HG03139 (cell line): ENCODE measurements around the gene SIX5.

Experiments
- ATAC-seq: cut with Tn5 transposase; IDR thresholded peaks from one replicate; pipeline ENCODE4 v1.9.1; 2021; ENCODE audit not compliant: unreplicated experiment

SIX5 gene

DNA sequence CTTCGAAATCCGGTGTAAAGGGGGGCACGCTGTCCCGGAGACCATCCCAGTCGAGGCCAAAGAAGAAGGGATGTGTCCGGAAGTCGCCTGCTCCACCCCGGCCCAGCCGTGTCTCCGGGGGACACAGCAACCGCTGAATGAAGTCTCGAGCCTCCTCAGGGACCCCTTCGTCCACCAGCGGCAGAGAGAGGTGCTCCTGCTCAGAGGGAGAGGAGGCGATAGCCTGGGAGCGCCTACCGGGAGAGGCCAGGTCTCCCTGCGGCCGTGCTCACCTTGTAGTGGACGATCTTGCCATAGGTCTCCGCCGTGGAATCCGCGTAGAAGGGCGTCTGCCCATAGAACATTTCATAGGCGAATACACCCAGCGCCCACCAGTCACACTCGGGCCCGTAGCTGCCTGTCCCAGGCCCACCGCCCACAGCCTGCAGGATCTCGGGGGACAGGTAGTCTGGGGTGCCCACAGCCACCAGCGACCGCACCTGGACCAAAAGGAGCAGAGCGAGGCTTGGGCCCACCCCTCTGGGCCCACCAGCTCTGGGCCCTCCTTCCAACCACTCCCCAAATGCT lies 8.4 kb upstream of the SIX5 start:
- ATAC-seq, result no peak

DNA sequence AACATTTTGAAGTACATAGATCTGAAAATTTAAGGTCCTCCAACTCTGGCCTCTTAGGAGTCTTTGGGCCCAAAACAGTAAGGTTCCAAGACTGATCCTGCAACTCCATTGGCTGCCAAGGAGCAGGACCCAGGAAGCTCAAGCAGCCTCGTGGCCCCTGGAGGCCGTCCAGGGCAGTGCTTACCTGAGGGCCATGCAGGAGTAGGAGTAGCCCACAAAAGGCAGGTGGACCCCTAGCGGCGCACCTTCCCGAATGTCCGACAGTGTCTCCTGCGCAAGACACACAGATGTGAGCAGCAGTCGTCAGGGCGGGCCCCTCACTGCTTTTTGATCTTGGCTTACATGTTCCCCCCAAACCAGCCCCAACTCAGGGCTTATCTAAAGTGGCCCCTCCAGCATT lies 5.7 kb upstream of the SIX5 start:
- no peak for ATAC-seq

DNA sequence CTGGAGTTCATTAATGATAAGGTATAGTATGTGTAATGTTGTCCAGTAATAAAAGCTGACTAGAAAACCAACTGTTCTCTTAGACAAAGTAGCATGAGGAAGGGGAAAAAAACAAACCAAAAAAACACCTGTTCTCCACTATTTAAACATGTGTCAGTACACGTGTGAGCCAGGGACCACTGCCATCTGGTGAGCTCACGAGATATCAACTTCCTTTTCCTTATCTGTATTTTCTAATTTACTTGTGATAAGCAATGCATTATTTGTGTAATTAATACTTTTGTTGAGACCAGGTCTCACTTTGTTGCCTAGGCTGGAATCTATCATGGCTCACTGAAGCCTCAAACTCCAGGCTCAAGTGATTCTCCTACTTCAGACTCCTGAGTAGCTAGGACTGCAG lies 4.3 kb upstream of the SIX5 start:
- no peak for ATAC-seq

DNA sequence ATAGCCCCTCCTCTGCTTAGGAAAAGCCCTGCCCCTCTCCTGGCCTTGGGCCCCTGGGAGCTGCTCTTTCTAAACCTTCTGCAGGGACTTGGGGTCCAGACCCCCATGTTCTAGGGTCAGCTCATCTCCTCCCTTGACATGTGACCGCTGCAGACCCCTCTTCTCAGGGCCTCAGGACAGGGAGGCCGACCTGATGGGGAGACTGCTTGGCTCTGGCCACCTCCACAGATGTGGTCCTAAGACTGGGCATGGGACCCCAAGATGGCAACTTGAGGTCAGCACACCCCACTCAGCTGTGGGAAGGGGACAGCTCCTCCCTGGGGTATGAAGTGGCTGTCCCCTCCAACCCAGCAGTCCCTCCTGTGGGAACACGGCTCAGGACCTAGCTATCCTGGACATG lies 3.9 kb upstream of the SIX5 start:
- ATAC-seq, result no peak

DNA sequence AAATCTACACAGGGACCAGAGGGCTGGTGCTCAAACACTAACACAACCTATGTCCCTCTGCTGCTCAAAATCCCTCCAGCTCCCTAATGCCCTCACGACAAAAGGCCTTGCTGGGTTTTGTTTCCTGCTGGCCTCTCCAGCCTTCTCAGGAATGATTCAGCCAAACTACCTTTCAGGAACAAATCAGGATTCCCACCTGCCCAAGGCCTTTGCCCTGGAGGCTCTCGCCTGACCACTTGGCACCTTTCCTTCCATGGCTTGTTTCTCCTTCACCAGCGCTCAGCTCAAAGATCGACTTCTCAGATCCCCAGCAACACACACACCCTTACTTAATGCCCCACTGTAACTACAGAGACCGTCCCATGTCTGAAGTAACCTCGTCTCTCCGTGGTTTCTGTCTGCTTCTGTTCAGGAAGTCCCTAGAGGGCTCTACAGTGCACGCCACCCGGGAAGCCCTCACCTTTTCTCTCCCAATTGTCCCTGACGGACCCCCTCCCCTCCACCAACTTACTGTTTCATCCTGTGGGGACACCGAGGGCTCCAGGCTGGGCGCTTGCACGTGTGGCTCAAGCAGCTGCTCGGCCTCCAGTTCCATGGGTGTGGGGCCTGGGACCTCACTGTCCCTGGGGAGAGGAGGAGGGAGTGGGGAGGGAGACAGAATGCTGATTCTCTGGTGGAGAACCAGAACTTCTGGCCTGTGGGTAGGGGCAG lies 3.2 kb upstream of the SIX5 start:
- no peak for ATAC-seq

DNA sequence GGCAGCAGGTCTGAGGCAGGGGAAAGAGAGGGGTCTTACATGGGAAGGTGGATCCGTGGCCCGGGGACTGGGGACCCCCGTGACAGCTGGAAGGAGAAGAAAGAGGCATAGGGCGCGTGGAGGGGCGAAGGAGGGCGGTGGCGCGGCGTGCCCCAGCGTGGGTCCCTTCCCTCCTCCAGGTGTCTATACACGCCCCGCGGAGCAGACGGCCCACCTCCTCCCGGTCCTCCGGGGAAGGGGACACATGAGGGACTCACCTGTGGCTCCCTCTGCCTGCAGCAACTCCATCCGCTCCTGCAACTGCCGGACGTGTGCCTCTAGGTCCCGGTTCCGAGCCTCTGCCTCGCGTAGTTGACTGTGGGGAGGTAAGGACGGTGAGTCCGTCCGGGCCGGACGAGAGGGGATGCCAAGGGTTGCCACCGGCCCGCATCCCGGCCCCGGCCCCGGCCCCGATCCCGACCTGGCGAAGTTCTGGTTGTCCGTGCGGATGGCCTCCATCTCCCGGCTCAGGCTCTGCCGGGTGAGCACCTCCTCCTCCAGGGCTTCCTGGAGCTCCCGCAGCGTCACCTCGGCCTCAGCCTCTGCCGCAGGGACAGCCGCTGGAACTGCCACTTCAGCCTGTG lies 2.4 kb upstream of the SIX5 start:
- ATAC-seq, result no peak

DNA sequence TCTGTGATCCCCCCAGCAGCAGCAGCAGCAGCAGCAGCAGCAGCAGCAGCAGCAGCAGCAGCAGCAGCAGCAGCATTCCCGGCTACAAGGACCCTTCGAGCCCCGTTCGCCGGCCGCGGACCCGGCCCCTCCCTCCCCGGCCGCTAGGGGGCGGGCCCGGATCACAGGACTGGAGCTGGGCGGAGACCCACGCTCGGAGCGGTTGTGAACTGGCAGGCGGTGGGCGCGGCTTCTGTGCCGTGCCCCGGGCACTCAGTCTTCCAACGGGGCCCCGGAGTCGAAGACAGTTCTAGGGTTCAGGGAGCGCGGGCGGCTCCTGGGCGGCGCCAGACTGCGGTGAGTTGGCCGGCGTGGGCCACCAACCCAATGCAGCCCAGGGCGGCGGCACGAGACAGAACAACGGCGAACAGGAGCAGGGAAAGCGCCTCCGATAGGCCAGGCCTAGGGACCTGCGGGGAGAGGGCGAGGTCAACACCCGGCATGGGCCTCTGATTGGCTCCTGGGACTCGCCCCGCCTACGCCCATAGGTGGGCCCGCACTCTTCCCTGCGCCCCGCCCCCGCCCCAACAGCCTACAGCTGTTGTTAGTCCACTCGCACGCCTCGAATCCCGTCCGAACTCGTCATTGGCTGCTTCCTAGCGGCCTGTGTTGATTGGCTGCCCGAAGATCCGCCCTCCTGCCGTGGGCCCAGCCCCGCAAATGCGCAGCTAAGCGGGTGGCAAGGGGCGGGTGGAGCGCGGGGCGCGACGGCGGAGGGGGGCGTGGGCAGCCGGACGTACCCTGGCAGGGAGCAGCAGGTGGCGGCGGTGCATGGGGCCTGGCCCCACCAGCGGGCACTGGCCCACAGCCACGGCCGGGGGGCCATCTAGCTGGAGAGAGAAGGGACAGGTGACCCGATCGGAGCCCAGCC lies 1.4 kb upstream of the SIX5 start:
- peak; percentile 41 for ATAC-seq

DNA sequence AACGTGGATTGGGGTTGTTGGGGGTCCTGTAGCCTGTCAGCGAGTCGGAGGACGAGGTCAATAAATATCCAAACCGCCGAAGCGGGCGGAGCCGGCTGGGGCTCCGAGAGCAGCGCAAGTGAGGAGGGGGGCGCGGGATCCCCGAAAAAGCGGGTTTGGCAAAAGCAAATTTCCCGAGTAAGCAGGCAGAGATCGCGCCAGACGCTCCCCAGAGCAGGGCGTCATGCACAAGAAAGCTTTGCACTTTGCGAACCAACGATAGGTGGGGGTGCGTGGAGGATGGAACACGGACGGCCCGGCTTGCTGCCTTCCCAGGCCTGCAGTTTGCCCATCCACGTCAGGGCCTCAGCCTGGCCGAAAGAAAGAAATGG lies 754 bp upstream of the SIX5 start:
- ATAC-seq, result no peak

DNA sequence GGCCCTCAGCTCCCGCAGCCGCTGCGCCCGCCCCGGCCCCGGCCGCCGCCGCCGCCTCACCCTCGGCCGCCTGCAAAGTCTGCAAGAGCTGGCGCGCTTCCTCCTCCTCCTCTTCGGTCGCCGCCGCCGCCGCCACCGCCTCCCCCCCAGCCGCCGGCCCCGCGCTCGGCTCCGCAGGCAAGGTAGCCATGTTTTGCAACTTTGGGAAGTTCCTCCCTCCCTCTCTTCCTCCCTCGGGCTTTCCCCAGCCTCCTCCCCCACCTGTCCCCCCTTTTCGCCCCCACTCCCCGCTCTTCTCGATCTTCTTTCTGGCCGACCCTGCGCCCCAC lies 433 bp downstream of the SIX5 start:
- no peak for ATAC-seq

DNA sequence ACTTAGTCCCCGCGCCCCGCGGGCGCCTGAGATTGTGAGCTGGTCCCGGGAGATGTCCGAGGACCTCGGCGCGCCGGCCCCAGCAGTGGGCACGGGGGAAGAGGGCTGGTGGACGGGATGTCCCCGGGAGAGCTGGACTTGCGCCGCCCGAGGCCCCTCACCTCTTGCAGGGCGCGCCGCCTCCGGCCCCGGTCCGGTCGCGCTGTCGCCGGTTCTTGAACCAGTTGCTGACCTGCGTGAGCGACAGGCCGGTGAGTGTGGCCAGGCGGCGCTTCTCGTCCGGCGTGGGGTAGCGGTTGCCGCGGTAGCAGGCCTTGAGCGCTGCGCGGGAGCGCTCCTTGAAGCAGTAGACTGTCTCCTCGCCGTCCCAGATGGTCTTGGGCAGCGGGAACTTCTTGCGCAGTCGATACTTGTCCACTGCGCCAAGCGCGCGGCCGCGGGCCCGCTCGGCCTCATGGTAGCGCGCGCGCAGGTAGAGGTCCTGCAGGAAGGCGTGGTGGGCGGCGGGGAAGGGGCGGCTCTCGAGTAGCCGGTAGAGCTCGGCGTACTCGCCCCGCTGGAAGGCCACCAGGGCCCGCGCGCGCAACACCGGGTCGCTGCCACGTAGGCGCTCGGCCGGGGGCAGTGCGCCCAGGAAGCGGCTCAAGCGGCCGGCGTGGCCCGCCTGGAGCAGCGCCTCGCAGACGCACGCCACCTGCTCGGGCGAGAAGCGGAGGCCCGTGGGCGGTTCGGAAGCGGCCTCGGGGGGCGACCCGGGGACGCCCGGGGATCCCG lies 984 bp downstream of the SIX5 start:
- no peak for ATAC-seq

DNA sequence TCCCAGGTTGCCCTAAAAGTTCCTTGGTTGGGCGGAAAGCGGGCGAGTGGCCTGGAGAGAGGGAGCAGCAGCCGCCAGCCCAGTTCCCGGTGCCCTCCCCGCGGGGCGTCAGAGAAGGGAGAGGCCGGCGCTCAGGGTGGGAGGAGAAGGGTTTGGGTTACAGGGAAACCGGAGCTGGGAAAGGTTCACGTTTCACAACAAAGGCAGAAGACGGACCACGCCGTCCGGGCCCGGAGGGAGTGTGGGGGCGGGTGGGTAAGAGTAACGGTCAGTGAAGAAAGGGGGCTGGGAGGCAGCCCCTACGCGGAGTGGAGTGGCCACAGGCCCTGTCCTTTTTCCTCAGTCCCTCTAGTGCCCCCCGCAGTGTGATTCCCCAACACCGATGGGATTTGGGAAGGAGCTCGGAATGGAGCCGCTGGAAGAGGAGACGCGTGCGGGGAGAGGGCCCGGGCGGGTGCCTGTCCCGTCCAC lies 1.6 kb downstream of the SIX5 start:
- ATAC-seq, result no peak

DNA sequence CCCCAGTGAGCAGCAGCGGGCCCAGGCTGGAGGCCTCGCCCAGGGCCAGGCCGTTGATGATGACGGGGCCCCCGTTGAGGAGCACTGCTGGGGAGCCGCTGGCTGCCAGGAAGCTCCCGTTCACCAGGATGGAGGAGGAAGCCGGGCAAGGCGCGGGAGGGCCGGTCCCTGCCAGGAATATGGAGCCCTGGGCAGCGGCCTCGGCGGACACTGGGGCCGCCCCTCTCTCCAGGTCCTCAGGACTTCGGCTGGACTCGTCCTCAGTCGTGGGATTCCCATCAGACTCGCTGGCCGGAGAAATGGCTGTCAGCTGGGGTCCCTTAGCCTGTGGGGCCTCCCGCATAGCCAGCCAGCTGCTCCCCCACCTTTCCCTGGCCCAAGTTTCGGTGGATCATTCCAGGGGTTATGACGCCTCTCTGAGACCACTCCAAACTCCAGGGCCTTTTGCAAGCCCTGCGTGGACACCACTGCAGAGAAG lies 2.1 kb downstream of the SIX5 start:
- no peak for ATAC-seq

DNA sequence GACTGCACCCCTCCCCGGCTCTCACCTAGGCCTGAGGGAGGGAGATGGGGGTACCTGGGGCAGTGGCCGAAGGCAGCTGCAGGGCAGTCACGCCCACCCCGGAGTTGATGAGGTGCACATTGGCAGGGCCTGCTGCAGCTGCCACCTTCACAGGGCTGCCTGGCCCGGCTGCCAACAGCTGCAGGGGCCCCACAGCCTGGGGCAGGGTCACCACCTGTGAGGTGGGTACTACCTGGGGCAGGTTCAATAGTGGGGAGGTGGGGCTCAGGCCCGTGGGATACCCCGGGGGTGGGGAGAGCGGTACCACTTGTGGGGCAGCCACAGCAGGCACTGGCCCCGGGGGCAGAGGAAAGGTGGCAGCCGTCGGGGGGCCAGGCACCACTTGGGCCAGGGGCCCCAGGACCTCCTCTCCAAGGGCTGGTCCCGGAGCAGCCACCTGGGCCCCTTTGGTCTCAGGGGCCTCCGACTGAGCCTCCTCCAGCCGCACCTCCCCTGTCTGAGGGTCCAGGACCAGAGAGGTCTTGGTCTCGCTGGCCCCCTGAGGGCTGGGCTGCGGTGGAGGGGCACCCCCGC lies 2.7 kb downstream of the SIX5 start:
- no peak for ATAC-seq

DNA sequence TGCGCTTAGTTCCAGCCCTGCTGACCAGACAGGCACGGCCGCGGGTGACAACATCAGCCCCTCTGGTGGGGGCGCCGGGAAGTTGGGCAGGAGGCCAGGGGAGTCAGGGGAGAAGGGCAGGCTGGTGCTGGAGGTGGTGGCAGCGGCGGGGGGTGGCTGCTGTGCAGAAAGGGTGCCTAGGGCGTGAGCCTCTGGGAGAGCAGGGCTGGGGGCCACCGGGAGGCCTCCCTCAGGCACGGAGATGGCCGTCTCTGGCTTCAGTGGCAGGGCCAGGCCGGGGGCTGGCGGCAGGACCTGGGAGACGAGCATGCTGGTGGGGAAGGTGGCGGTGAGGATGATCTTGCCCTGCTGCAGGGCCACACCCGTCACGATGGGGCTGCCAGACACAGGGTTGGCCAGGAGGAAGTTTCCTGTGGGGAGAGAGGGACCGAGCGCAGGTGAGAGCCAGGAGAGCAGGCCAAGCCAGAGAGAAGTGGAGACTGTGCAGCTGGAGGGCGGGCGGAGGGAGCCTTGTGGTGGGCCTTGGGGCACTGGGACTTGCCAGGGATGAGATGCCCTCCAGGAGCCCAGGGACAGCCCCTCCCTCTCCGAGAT lies 3.3 kb downstream of the SIX5 start:
- no peak for ATAC-seq

DNA sequence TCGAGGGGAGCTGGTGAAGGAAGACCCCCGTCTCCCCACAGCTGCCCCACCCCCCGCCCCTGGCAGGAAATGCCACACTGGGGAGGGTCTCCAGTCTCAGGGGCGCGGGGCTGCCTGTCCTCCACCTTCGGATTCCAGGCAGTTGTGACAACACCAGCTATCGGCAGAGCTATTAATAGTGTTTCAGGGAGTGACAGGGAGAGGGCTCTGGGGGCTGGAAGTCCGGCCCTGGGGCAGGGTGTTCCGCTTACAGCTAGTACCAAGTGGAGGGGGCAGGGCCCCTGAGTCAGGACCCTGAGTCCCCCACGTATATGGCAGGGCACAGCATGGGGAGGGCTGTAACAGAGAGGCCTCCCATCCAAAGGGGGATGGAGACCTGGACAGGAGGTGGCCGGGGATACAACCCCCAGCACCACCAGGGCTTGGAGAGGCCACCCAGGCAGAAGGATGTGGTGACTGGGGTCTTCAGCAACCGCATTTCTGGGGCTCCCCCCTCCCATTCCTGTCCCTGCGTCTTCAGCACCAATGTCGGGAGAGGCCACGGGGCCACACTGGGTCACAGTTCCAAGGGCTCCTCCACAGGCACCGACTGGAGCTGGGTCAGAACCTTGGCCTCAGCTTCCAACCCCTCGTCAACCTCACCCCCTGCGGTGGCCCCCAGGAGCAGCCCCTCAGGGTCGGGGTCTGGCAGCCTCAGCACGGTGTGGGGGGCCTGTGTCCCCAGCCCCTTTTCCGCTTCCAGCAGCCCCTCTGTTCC lies 3.9 kb downstream of the SIX5 start:
- no peak for ATAC-seq

DNA sequence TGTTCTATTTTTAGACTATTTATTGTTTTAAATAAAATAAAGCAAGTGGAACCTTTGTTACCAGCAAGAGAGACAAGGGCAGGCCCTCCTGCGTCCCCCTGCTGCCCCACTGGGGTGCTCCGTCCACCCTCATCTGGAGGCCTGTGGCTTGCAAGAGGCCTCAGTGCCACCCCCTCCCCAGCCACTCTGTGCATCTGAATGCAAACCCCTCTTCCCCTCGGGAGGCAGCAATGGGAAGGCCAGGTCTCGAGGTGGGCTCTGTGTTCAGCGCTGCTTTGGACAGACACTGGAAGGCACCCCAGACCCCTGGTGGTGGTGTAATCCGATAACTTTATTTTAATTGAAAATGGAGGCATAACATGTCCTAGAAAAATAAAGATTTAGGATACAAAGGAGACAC lies 4.6 kb downstream of the SIX5 start:
- ATAC-seq, result no peak

DNA sequence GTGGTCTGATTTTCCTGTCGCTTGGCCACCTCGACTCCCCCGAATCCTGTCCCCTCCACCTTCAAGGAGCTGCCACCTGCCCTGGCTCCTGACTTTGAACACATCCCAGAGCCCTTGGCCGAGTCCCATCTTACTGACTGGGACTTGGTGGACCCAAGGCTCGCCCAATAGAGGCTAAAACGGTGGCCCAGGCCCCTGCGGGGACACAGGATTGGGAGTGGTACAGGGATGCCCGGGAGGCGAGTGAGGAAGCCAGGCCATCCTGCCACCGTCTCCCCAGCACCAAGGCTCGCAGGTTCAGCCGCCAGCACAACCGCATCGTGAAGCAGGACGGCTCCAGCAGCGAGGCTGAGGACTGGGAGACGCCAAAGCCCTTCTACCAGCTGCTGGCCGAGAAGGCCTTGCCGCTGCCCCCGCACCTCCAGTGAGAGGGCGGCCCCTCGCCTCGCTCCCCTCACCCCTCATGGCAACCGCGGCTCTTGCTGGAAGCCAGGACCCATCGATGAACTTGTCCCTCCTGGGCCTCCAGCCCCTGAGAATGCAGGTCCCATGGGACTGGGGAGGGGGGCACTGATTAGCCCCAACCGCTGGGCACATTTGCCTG lies 5.3 kb downstream of the SIX5 start:
- no peak for ATAC-seq

DNA sequence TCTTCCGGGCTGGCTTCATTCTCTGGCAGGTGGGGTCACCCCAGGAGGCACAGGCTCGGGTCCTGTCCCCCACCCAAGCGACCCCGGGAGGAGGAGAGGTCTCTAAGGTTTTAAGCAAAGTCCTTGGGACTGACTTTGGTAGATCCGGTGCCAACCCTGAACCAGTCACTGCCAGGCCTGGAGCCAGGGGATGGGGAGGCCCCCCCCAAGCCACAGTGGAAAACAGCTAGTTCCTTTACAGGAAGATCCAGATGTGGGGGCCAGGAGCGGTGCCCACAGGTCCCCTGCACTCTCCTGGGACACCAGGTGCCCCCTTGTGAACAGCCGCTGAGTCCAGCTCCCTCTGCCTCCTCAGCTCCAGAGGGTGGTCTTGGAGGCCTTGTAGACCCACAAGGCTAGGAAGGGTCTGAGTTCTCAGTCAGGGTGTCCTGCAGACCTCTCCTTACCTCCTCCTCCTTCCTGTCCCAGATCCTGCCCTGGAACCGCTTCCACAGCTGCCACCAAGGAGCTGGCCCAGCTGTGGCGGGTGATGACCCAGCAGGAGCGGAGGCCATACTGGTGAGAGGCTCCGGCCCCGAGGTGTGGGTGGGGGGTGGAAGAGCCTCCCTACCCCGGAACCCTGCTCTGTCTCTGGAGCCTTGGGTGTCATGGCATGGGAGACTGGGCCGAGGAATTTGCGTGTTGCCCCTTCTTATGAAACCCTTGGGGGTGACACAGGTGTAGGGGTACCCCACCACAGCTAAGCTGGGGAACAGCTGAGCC lies 6.0 kb downstream of the SIX5 start:
- no peak for ATAC-seq
